ENCODE data around the gene ZNF700. TPM values are rescaled to one million over a fixed set of nuclear protein-coding genes. Genes with fewer than 3 reads are reported as not detected.
"Not testable (repeated sequence)": the region's sequence is repeated elsewhere in the genome, so short reads cannot be mapped to it uniquely, and the experiment has no call there.

Gene ZNF700
- total and polyA plus RNA-seq, 12 donors = 2.4 to 11.3 (median 4.4) TPM

- 97 to 99% methylated on average over 4 of the region's 4 CpGs for WGBS, 2 donors
- H3K9me3 ChIP-seq = peaks cover 22 to 100% (median 87%) of the 10 kb centered on the region in 11 donors
- TF ChIP-seq, protein P1, sequence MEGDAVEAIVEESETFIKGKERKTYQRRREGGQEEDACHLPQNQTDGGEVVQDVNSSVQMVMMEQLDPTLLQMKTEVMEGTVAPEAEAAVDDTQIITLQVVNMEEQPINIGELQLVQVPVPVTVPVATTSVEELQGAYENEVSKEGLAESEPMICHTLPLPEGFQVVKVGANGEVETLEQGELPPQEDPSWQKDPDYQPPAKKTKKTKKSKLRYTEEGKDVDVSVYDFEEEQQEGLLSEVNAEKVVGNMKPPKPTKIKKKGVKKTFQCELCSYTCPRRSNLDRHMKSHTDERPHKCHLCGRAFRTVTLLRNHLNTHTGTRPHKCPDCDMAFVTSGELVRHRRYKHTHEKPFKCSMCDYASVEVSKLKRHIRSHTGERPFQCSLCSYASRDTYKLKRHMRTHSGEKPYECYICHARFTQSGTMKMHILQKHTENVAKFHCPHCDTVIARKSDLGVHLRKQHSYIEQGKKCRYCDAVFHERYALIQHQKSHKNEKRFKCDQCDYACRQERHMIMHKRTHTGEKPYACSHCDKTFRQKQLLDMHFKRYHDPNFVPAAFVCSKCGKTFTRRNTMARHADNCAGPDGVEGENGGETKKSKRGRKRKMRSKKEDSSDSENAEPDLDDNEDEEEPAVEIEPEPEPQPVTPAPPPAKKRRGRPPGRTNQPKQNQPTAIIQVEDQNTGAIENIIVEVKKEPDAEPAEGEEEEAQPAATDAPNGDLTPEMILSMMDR (IDR thresholded peaks at IDR 0.05) = no peak
Observed at GRCh38 chr19:11949201-11949600, 24.3 kb downstream of the ZNF700 start.

DNA sequence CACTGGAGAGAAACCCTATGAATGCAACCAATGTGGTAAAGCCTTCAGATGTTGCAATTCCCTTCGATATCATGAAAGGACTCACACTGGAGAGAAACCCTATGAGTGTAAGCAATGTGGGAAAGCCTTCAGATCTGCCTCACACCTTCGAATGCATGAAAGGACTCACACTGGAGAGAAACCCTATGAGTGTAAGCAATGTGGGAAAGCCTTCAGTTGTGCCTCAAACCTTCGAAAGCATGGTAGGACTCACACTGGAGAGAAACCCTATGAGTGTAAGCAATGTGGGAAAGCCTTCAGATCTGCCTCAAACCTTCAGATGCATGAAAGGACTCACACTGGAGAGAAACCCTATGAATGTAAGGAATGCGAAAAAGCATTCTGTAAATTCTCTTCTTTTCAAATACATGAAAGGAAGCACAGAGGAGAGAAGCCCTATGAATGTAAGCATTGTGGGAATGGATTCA lies 24.7 kb downstream of the ZNF700 start:
- H3K4me1 ChIP-seq, DNase-seq, ATAC-seq, H3K27me3 ChIP-seq, H3K4me3 ChIP-seq, H3K27ac ChIP-seq: not testable (repeated sequence)
- 98 to 99% methylated on average over 4 of the region's 4 CpGs for WGBS, 2 donors
- Histone ChIP-seq H3K36me3 (peaks cover 9 to 83% (median 50%) of the 10 kb centered on the region in 9 donors), H3K9me3 (peaks cover 22 to 100% (median 83%) of the 10 kb centered on the region in 11 donors)
- intact Hi-C loops (cut with DNase I) = loop anchor here in 1 of 10 donors (10.0 kb wide), 1 partner anchor 55 kb away; no protein-coding TSS in a partner anchor

More at GRCh38 chr19:11949201-11949600, 24.3 kb downstream of the ZNF700 start:
- Histone ChIP-seq H3K4me3 (no peak overlapping the region), H3K27me3 (no peaks in the 10 kb centered on the region), H3K36me3 (peaks cover 9 to 88% (median 54%) of the 10 kb centered on the region in 9 donors), H3K4me1 (no peaks in the 10 kb centered on the region), H3K27ac (no peak overlapping the region)
- DNase-seq (no peak), ATAC-seq (no peak)
- intact Hi-C loops (cut with DNase I) = no loop called here

DNA sequence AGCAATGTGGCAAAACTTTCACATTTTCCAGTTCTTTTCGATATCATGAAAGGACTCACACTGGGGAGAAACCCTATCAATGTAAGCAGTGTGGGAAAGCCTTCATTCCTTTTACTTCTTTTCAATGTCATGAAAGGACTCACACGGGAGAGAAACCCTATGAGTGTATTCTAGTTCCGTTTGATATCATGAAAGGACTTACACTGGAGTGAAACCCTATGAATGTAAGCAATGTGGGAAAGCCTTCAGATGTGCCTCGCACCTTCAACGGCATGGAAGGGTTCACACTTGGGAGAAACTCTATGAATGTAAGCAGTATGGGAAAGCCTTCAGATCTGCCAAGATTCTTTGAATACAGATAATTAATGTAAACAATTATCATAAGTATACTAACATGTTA lies 25.4 kb downstream of the ZNF700 start:
- 95 to 99% methylated on average over 5 of the region's 5 CpGs for WGBS, 2 donors
- intact Hi-C loops (cut with DNase I) = loop anchor here in 1 of 10 donors (10.0 kb wide), 1 partner anchor 56 kb away; no protein-coding TSS in a partner anchor
- no peak overlapping the region for H3K27ac ChIP-seq
- ATAC-seq (no peak), DNase-seq (no peak)
- TF ChIP-seq, protein P1 (IDR thresholded peaks at IDR 0.05) = no peak
- H3K4me3 ChIP-seq = no peak overlapping the region
- no peaks in the 10 kb centered on the region for H3K4me1 ChIP-seq
- H3K36me3 ChIP-seq = peaks cover 9 to 78% (median 45%) of the 10 kb centered on the region in 9 donors
- peaks cover 22 to 100% (median 76%) of the 10 kb centered on the region in 11 donors for H3K9me3 ChIP-seq
- H3K27me3 ChIP-seq = no peaks in the 10 kb centered on the region

DNA sequence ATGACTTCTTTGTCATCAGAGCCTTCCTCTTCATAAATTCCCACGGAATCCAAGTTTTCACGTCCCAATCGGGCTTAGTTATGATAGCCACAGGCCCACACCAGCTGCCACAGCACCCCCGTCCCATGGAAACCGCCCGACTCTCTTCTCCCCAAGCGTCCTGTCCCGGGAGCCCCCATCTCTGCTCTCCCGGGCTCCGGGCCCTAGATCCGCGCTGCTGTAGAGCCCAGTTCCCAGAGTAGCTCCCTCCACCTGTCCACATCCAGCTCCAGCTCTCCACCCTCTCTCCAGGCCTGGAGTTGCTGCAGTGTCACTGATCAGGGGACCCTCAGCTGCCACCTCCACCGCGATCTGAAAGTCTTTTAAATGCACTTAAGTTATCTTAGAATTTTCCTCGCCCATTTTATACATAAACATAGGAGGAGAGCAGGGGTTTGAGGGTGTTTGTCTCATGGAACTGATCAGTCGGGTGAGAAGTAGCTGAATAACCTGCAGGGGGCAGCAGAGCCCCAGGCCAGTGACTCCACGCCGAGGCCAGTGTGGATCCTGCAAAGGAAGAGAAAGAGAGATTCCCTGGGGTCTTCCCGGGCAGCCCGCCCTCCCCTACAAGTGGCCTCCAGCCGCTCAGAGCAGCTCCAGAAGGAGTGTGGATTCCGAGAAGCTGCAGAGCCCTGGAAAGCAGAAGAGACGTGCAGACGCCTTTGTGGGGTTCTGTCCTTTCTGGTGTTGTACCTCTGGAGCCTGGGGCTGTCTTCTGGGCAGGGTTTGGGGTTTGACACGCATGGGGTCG lies 38.9 kb downstream of the ZNF700 start:
- WGBS, 2 donors = 29% methylated on average over 26 of the region's 26 CpGs

More for the DNA sequence above, 38.9 kb downstream of the ZNF700 start:
- Histone ChIP-seq H3K4me1 (peaks cover 5 to 25% (median 17%) of the 10 kb centered on the region in 9 donors), H3K9me3 (no peaks in the 10 kb centered on the region), H3K36me3 (peaks cover 0 to 4% (median 0%) of the 10 kb centered on the region in 9 donors), H3K27ac (peak overlapping the region; percentile 88 to 98 (median 95)), H3K27me3 (no peaks in the 10 kb centered on the region), H3K4me3 (peak overlapping the region in 8 of 10 donors; percentile 55 to 94 (median 90))
- intact Hi-C loops (cut with DNase I) = loop anchor here in 8 of 10 donors (1.0 to 10.0 kb wide), 11 partner anchors 23 to 179 kb away; partner anchors contain the start of genes ZNF20 (in 3 of the 8), ZNF491 (in 1 of the 8), ZNF700 (in 1 of the 8) and ZNF878 (in 1 of the 8)
- TF ChIP-seq, protein P1 (IDR thresholded peaks at IDR 0.05) = peak; percentile 79 to 96 (median 92)
- peak; percentile 78 to 95 (median 89) for ATAC-seq
- DNase-seq = peak; percentile 85 to 89
